GM19035 (cell line): Measurements from ENCODE around the gene ARHGAP4.
A peak's percentile ranks its signal among the peaks of the same experiment; 100 is the strongest.

Experiments
- ATAC-seq: cut with Tn5 transposase; IDR thresholded peaks from one replicate; pipeline ENCODE4 v1.9.1; 2021; ENCODE audit not compliant: unreplicated experiment

Gene ARHGAP4

GRCh38 chrX:153927922-153928760, 2.1 kb upstream of the ARHGAP4 start:
- peak; percentile 68 for ATAC-seq

- no peak for ATAC-seq
Measured at GRCh38 chrX:153927672-153927921, 1.5 kb upstream of the ARHGAP4 start.

GRCh38 chrX:153926858-153927671, 1.0 kb upstream of the ARHGAP4 start:
- peak; percentile 36 for ATAC-seq

GRCh38 chrX:153926552-153926857, 441 bp upstream of the ARHGAP4 start:
- ATAC-seq, result no peak

- no peak for ATAC-seq
Measured at GRCh38 chrX:153925387-153925738, 701 bp downstream of the ARHGAP4 start.

- ATAC-seq, result no peak
Measured at GRCh38 chrX:153924149-153924861, 1.8 kb downstream of the ARHGAP4 start.

GRCh38 chrX:153922932-153923857, 2.9 kb downstream of the ARHGAP4 start:
- ATAC-seq, result no peak

- ATAC-seq, result no peak
Measured at GRCh38 chrX:153921511-153922446, 4.3 kb downstream of the ARHGAP4 start.

- no peak for ATAC-seq
Measured at GRCh38 chrX:153921070-153921469, 5.0 kb downstream of the ARHGAP4 start.

- ATAC-seq, result no peak
Measured at GRCh38 chrX:153920546-153920945, 5.5 kb downstream of the ARHGAP4 start.

- ATAC-seq, result no peak
Measured at GRCh38 chrX:153919281-153919680, 6.8 kb downstream of the ARHGAP4 start.

GRCh38 chrX:153917869-153918268, 8.2 kb downstream of the ARHGAP4 start:
- ATAC-seq, result no peak

GRCh38 chrX:153913701-153914100, 12.4 kb downstream of the ARHGAP4 start:
- no peak for ATAC-seq

- no peak for ATAC-seq
Measured at GRCh38 chrX:153913211-153913610, 12.9 kb downstream of the ARHGAP4 start.

- no peak for ATAC-seq
Measured at GRCh38 chrX:153911798-153912197, 14.3 kb downstream of the ARHGAP4 start.

- no peak for ATAC-seq
Measured at GRCh38 chrX:153910446-153910845, 15.6 kb downstream of the ARHGAP4 start.

- ATAC-seq, result no peak
Measured at GRCh38 chrX:153909980-153910360, 16.1 kb downstream of the ARHGAP4 start.

GRCh38 chrX:153909024-153909979, 16.8 kb downstream of the ARHGAP4 start:
- no peak for ATAC-seq
